MCF 10A (cell line): ENCODE measurements around the gene PTBP1. TPM values are rescaled to one million over a fixed set of nuclear protein-coding genes. Genes with fewer than 3 reads are reported as not detected.

Experiments
- BruUV-seq: library from RNA; stranded (reverse); fragments of 400-500 nt; replicated peaks from 2 replicates; lab custom pipeline; 2021; lab: Mats Ljungman, UMichigan
- CTCF ChIA-PET: fragments of 300-600 bp; sonication (Branson Sonifier 250); formaldehyde crosslinking; extraction: SDS; loops from one replicate; lab custom pipeline; 2021; ENCODE audit warnings: antibody characterized with exemption, inconsistent platforms; lab: Yijun Ruan, JAX
- POLR2A ChIA-PET: fragments of 300-600, 350-650 bp; sonication (Branson Sonifier 250); formaldehyde crosslinking; extraction: SDS; loops from one replicate; lab custom pipeline; 2020; ENCODE audit warnings: antibody characterized with exemption, inconsistent platforms; lab: Yijun Ruan, JAX
- DNase-seq: peaks from one replicate; pipeline ENCODE4 v3.0.0-alpha.2; 2018; ENCODE audit not compliant: unreplicated experiment
- H3K27ac Mint-ChIP-seq: one replicate; pipeline ENCODE4 v1.8.0; 2022; ENCODE audit warnings: mild to moderate bottlenecking, low read depth, mixed read lengths; ENCODE audit not compliant: unreplicated experiment
- H3K27me3 Mint-ChIP-seq: one replicate; pipeline ENCODE4 v1.8.0; 2022; ENCODE audit warnings: mixed read lengths; ENCODE audit not compliant: insufficient read depth, unreplicated experiment
- H3K36me3 Mint-ChIP-seq: one replicate; pipeline ENCODE4 v1.8.0; 2022; ENCODE audit warnings: mild to moderate bottlenecking, moderate library complexity, mixed read lengths; ENCODE audit not compliant: insufficient read depth, unreplicated experiment
- H3K4me1 Mint-ChIP-seq: one replicate; pipeline ENCODE4 v1.8.0; 2022; ENCODE audit warnings: mixed read lengths; ENCODE audit not compliant: insufficient read depth, unreplicated experiment
- H3K4me3 Mint-ChIP-seq: one replicate; pipeline ENCODE4 v1.8.0; 2022; ENCODE audit warnings: mild to moderate bottlenecking, moderate library complexity, mixed read lengths; ENCODE audit not compliant: unreplicated experiment
- H3K9me3 Mint-ChIP-seq: one replicate; pipeline ENCODE4 v1.8.0; 2022; ENCODE audit warnings: mixed read lengths; ENCODE audit not compliant: unreplicated experiment
- CTCF ChIP-seq: fragments of 200-600 bp; IDR thresholded peaks from one replicate; pipeline ENCODE4 v1.8.0; 2022; ENCODE audit warnings: antibody characterized with exemption, mild to moderate bottlenecking; ENCODE audit not compliant: unreplicated experiment
- intact Hi-C: fragments of 100-400 bp; cut with micrococcal nuclease; formaldehyde crosslinking; loops from 2 replicates; pipeline ENCODE4 v1.14.1; 2022
- total RNA-seq: library from RNA; stranded (reverse); gene quantifications from 2 replicates; pipeline ENCODE4 v1.2.3, GENCODE V29; 2022

PTBP1 gene
- total RNA-seq, 1 experiment from 2014 or later = 431 TPM

- H3K27ac Mint-ChIP-seq = no peak overlapping the region
- ChIA-PET CTCF (interaction anchor here (0.6 kb wide), 1 partner anchor 176 kb away, joined by 3 read pairs; no protein-coding TSS in a partner anchor), POLR2A (interaction anchor here (0.6 to 1.2 kb wide), 3 partner anchors 9 to 513 kb away, joined by 3 to 4 read pairs (median 3); no protein-coding TSS in a partner anchor)
- H3K36me3 Mint-ChIP-seq = peaks cover 6% of the 10 kb centered on the region
- H3K4me3 Mint-ChIP-seq = no peak overlapping the region
- BruUV-seq = no TSS peak
- H3K27me3 Mint-ChIP-seq = no peaks in the 10 kb centered on the region
- no peak for TF ChIP-seq CTCF
- DNase-seq = no peak
- intact Hi-C loops = no loop called here
- no peaks in the 10 kb centered on the region for H3K9me3 Mint-ChIP-seq
- H3K4me1 Mint-ChIP-seq = peaks cover 12% of the 10 kb centered on the region
Measured at GRCh38 chr19:787536-787935, 9.7 kb upstream of the PTBP1 start.

- Mint-ChIP-seq H3K36me3 (no peaks in the 10 kb centered on the region), H3K27me3 (no peaks in the 10 kb centered on the region), H3K4me1 (peaks cover 12% of the 10 kb centered on the region), H3K27ac (no peak overlapping the region), H3K9me3 (no peaks in the 10 kb centered on the region), H3K4me3 (no peak overlapping the region)
- DNase-seq = no peak
- no TSS peak for BruUV-seq
- intact Hi-C loops = no loop called here
- POLR2A ChIA-PET = interaction anchor here (0.6 to 1.2 kb wide), 2 partner anchors 9 to 10 kb away, joined by 3 to 5 read pairs; no protein-coding TSS in a partner anchor
- CTCF ChIA-PET = interaction anchor here (0.6 to 0.7 kb wide), 2 partner anchors 103 to 196 kb away, joined by 3 read pairs; no protein-coding TSS in a partner anchor
- TF ChIP-seq CTCF = no peak
Measured at GRCh38 chr19:788686-788982, 8.6 kb upstream of the PTBP1 start.

- Mint-ChIP-seq H3K9me3 (no peaks in the 10 kb centered on the region), H3K27ac (no peak overlapping the region), H3K27me3 (no peaks in the 10 kb centered on the region), H3K4me3 (no peak overlapping the region), H3K4me1 (peaks cover 12% of the 10 kb centered on the region), H3K36me3 (no peaks in the 10 kb centered on the region)
- CTCF ChIA-PET = interaction anchor here (0.7 kb wide), 1 partner anchor 103 kb away, joined by 3 read pairs; no protein-coding TSS in a partner anchor
- POLR2A ChIA-PET = interaction anchor here (0.6 kb wide), 1 partner anchor 9 kb away, joined by 5 read pairs; no protein-coding TSS in a partner anchor
- intact Hi-C loops = no loop called here
- no TSS peak for BruUV-seq
- no peak for DNase-seq
- TF ChIP-seq CTCF = no peak
Measured at GRCh38 chr19:788983-789700, 8.1 kb upstream of the PTBP1 start.

- TF ChIP-seq CTCF = no peak
- Mint-ChIP-seq H3K4me1 (peaks cover 12% of the 10 kb centered on the region), H3K27me3 (no peaks in the 10 kb centered on the region), H3K36me3 (no peaks in the 10 kb centered on the region), H3K9me3 (no peaks in the 10 kb centered on the region), H3K4me3 (no peak overlapping the region), H3K27ac (no peak overlapping the region)
- ChIA-PET CTCF (no interaction called here), POLR2A (no interaction called here)
- no peak for DNase-seq
- no TSS peak for BruUV-seq
- intact Hi-C loops = no loop called here
Measured at GRCh38 chr19:789701-790060, 7.6 kb upstream of the PTBP1 start.
